Activated CD4-positive, CD25-positive, alpha-beta regulatory T cell treated with anti-CD3 and anti-CD28 coated beads, Interleukin-2, amount 50 U/mL, for 24 hours (primary cell): Measurements from ENCODE around the gene NAV1.
A peak's percentile ranks its signal among the peaks of the same experiment; 100 is the strongest.
"Not testable (repeated sequence)": the region's sequence is repeated elsewhere in the genome, so short reads cannot be mapped to it uniquely, and the experiment has no call there.

Source experiments
- ATAC-seq, 2 donors: fragments of 150-1000 bp; cut with Tn5 transposase; one replicate each; pipeline ENCODE4 v1.10.0; 2021; ENCODE audit warnings: mild to moderate bottlenecking in 1 of 2, moderate library complexity in 1 of 2

The NAV1 gene

DNA sequence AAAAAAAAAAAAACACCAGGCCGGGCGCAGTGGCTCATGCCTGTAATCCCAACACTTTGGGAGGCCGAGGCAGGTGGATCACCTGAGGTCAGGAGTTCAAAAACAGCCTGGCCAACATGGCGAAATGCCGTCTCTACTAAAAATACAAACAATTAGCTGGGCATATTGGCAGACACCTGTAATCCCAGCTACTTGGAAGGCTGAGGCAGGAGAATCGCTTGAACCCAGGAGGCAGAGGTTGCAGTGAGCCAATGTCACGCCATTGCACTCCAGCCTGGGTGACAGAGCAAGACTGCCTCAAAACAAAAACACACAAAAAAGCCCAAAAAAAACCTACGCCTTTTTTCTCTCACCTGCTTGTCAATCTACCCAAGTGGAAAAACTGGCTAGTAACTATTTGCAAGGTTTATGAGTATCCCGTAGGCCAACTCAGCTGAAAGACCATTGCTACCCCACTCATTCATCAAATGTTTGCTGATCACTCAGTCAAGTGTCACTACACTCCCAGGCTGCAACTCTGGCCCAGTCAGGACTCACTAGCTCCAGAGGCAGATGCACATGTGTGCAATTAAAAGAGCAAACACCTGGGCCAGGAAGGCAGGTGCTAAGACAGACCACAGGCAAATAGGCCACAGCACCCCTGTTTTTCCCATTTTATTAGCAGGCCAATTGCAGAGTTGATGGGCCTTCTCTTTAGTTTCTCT, 34.0 kb upstream of the NAV1 start:
- no peak for ATAC-seq

- ATAC-seq = no peak
Measured at GRCh38 chr1:201505503-201505890, 33.4 kb upstream of the NAV1 start.

DNA sequence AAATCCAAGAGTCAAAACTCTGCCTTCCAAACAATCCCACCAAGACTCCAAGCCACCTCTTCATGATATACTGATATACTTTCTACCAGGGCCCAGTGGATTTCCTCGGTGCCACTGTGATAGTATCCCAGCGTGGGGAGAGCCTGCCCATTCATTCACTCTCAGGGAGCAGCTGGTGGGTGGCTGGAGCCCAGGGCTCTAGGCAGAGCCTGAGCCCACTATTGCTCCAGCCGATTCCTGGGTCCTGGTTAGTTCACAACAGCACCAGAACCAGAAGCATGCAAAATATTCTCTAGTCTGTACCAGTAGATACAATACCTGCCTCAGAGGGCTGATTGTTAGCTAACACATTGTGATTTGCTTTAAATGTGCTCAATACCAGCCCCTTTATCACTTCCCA, 32.8 kb upstream of the NAV1 start:
- no peak for ATAC-seq

DNA sequence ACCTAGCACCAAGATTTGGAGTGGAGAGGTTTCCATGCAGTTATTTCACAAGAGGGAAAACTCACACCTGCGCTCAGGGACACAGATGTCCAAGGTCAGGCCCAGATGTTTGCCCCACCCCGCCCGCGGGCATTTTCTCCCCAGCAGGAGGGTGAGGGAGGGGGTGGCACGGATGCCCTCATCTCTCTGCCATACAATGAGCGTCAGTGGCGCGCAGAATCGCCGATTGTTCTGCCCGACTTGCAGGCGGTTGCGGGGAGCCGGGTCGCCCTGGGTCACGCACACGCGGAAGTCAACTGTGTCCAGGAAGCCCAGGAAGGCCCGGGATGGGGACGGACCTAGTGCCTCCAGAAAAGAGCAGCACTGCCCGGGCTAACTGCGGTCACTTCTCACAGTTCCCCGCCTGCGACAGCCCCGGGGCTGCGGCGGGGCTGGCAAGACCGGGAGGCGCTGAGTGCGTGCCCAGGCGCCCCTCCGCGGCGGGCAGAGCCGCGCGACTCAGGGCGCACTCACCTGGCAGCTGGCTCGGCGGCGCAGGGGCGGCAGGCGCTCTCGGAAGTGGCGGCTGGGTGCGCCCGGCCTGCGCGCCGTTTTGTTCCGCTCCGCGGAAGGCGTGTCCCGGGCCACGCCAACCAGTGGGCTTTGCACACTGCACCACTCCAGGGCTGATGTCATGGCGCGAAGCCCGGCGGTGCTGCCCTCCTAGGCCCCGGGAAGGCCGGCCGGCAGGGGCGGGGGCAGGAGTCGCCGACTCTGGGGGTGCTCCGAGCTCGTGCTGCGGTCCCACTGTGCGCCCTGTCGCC, 32.2 kb upstream of the NAV1 start, which contains the start of gene CSRP1:
Gene CSRP1 (minus strand): TSS at position 567 of the 803 bp plus-strand sequence. CDS start 10,820 bp downstream, outside the sequence.
- ATAC-seq = peak; percentile 98

- peak; percentile 2 to 12 for ATAC-seq
Measured at GRCh38 chr1:201507360-201507675, 31.6 kb upstream of the NAV1 start.

GRCh38 chr1:201508809-201509208, 30.1 kb upstream of the NAV1 start:
- no peak for ATAC-seq

- no peak for ATAC-seq
Measured at GRCh38 chr1:201509601-201510374, 29.1 kb upstream of the NAV1 start.

DNA sequence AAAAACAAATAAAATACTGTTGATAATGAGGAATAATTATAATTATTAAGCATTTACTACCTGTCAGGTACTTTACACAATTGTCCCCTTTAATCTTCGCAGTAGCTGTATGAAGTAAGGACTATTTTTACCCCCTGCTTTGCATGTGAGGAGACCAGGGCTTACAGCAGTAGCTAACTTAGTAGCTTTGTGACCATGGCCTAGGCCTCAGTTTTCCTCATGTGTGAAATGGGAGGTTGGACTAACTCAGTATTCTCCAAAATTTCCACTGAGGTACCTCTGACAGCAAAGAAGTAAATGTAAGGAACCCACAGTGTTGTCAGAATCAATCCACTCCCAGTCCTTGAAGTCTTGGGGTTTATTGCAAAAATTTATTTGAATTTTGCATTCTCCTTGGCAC, 28.2 kb upstream of the NAV1 start:
- ATAC-seq = no peak

GRCh38 chr1:201511396-201511940, 27.5 kb upstream of the NAV1 start:
- ATAC-seq = no peak

DNA sequence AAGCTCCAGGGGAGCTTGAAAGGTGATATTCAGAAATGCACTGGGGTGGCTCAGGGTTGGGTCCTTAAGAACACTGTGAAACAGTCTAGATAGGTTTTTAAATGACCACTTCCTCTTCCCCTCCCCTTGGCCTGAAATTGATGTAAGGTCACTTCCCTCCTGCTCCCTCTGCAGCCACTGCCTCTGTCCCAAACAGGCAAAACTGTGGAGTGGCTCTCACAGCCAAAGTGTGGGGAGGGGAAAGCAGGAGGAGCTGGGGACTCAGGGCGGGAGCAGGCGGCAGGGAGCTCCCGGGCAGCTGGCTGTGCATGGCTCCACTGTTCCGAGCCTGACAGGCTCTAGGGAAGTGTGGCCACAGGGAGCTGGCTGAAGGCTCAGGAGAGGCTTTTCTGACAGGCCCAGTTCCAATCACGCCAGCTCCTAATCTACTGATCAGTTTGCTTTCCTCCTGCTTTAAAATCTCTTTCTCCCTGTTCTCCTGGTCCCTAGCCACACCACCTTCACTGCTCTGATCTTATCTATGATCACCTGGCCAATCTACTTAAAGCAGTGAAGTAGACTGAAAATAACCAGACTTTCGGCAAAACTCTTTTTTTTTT, 26.9 kb upstream of the NAV1 start:
- no peak for ATAC-seq

DNA sequence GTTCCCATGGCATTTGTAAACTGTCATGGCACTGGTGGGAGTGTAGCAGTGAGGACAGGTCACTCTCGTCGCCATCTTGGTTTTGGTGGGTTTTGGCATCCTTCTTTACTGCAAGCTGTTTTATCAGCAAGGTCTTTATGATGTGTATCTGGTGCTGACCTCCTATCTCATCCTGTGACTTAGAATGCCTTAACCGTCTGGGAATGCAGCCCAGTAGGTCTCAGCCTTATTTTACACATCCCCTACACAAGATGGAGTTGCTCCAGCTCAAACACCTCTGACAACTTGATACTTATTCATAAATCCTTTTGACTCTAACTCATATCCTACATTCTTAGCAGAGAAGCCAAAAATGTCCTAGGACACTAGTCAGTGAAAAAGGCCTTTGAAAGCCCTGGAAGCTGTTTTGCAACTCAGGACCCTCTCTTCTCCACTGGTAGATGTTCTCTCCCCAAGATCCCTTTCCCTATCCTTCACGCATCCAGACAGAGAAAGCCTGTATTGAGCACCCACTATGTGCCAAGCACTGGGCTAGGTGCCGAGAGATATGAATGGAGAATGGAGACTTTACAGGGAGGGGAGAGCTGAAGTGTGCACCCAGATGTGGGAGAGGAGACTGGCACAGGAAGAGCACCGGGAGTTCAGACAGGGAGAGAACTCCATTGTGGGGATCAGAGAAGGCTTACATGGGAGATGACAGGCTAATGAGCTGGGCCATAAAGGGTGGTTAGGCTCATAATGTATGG, 25.3 kb upstream of the NAV1 start:
- no peak for ATAC-seq

DNA sequence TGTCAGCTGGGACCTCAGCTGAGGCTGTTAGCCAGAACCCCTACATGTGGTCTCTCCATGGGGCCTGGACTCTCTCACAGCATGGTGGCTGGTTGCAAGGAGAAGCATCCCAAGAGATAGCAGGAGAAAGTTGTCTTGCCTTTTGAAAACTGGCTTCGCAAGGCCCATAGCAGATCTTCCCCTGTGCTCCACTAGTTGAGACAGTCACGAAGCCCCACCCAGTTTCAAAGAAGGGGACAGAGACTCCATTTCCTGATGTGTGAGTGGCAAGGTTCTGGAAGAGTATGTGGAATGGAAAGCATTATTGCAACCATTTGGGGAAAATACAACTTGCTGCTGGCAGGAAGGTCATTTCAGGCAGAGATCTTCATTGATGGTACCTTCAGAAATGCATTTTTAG, 24.5 kb upstream of the NAV1 start:
- no peak for ATAC-seq

DNA sequence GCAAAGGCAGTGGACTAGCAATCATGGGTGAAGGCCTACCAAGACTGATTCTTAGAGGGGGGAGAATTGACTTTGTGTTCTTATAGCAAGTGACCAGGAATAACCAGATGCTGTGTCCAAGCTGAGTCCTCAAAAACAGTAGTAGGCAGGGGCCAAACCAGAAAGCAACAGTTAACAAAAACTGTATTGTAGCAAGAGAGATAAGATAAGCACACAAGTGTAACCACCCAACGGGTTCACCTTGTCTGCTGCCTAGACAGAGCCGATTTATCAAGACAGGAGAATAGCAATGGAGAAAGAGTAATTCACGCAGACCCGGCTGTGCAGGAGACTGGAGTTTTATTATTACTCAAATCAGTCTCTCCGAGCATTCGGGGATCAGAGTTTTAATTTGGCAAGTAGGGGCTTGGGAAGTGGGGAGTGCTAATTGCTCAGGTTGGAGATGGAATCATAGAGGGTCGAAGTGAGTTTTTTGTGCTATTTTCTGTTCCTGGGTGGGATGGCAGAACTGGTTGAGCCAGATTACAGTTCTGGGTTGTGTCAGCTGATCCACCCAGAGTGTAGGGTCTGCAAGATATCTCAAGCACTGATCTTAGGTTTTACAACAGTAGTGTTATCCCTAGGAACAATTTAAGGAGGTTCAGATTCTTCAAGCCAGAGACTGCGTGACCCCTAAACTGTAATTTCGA, 23.7 kb upstream of the NAV1 start:
- ATAC-seq = no peak

- peak in 1 of 2 donors; percentile 51 for ATAC-seq
Measured at GRCh38 chr1:201515895-201516294, 23.0 kb upstream of the NAV1 start.

- ATAC-seq = no peak
Measured at GRCh38 chr1:201516511-201517127, 22.3 kb upstream of the NAV1 start.

- no peak for ATAC-seq
Measured at GRCh38 chr1:201517631-201518030, 21.3 kb upstream of the NAV1 start.

DNA sequence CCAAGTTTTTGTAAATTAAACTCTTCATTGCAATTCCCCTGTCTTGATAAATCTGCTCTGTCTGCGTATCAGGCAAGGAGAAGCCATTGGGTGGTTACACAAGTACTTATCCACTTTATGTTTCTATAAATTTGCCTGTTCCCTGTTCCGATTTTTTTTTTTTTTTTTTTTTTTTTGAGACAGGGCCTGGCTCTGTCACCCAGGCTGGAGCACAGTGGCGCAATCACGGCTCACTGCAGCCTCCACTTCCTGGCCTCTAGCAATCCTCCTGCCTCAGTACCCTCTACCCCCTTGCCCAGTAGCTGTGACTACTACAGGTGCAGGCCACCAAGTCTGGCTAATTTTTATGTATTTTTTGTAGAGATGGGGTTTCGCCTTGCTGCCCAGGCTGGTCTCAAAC, 20.9 kb upstream of the NAV1 start:
- no peak for ATAC-seq

- not testable (repeated sequence) for ATAC-seq
Measured at GRCh38 chr1:201520046-201520575, 18.8 kb upstream of the NAV1 start.

- ATAC-seq = no peak
Measured at GRCh38 chr1:201525193-201525778, 13.6 kb upstream of the NAV1 start.

DNA sequence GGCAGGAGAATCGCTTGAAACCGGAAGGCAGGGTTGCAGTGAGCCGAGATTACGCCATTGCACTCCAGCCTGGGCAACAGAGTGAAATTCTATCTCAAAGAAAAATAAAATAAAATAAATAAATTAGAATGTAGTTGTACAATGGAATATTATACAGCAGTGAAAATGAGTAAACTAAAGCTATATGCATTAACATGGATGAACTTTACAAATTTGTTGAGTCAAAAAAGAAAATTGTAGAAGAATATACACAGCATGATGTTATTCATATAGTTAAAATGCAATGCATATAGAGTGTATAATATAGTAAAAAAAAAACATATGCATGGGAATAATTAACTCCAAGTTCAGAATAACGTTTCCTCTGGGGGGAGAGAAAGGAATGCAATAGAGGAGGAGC, 11.0 kb upstream of the NAV1 start:
- no peak for ATAC-seq
